ENCODE results near the gene FKBP3. TPM values are rescaled to one million over a fixed set of nuclear protein-coding genes. Genes with fewer than 3 reads are reported as not detected.
A peak's percentile ranks its signal among the peaks of the same experiment; 100 is the strongest.

FKBP3 gene
- total and polyA plus RNA-seq, 2 of the 4 experiments (the other 2 are of a cell fraction), result 8.6 to 45.3 TPM

DNA sequence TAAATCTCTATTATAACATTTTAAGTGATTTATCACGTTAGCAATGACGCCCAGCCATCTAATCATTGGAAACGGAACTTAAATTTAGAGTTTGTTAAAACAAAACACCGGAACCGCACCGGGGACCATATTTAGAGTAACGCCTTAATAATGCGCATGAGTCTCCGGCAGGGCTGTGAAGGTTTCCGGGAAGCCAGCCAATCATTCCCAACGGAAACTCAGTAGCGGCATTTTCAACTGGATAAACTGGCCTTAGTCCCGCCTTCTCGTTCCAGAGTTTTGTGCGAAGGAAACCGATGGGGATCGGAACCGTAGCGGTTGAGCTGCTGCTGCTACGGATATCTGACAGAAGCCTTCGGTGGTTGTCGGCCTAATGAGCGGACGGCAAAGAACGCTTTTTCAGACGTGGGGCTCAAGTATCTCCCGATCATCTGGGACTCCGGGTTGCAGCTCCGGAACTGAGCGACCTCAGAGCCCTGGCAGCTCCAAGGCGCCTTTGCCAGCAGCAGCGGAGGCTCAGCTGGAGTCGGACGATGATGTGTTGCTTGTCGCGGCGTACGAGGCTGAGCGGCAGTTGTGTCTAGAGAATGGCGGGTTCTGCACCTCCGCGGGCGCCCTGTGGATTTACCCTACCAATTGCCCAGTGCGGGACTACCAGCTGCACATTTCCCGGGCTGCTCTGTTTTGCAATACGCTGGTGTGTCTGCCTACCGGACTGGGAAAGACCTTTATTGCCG is 1.5 kb upstream of the FKBP3 start, which contains the start of gene FANCM (continued):
- TF ChIP-seq, protein P1, sequence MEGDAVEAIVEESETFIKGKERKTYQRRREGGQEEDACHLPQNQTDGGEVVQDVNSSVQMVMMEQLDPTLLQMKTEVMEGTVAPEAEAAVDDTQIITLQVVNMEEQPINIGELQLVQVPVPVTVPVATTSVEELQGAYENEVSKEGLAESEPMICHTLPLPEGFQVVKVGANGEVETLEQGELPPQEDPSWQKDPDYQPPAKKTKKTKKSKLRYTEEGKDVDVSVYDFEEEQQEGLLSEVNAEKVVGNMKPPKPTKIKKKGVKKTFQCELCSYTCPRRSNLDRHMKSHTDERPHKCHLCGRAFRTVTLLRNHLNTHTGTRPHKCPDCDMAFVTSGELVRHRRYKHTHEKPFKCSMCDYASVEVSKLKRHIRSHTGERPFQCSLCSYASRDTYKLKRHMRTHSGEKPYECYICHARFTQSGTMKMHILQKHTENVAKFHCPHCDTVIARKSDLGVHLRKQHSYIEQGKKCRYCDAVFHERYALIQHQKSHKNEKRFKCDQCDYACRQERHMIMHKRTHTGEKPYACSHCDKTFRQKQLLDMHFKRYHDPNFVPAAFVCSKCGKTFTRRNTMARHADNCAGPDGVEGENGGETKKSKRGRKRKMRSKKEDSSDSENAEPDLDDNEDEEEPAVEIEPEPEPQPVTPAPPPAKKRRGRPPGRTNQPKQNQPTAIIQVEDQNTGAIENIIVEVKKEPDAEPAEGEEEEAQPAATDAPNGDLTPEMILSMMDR (conservative IDR thresholded peaks at IDR 0.05; ENCODE audit: low read depth, low read length), result no peak
- TF ChIP-seq CEBPB (IDR thresholded peaks at IDR 0.05; ENCODE audit: low read depth, low read length) (peak; percentile 58), FOS (IDR thresholded peaks at IDR 0.05; ENCODE audit: low read depth, low read length) (no peak)
